Stimulated activated CD4-positive, alpha-beta T cell treated with anti-CD3 and anti-CD28 coated beads, Interleukin-15, amount 100 ng/mL, for 1 hour (primary cell): ENCODE results near the gene GOLGA8J.
"Not testable (repeated sequence)": the region's sequence is repeated elsewhere in the genome, so short reads cannot be mapped to it uniquely, and the experiment has no call there.

Source experiments
- DNase-seq, 2 donors: peaks; one replicate each; pipeline ENCODE4 v3.0.0-alpha.2; 2020; ENCODE audit warnings: low read depth in 1 of 2, low spot score in 1 of 2

Gene GOLGA8J

GRCh38 chr15:30082655-30083054, at the start of gene GOLGA8J:
Gene GOLGA8J (plus strand): TSS chr15:30082955. CDS start chr15:30083053, 98 bp downstream.
- DNase-seq, result not testable (repeated sequence)

GRCh38 chr15:30033211-30033610, 49.5 kb upstream of the GOLGA8J start:
- DNase-seq, result no peak

GRCh38 chr15:30033763-30034162, 49.0 kb upstream of the GOLGA8J start:
- DNase-seq, result no peak

- DNase-seq, result no peak
These were observed 46.6 kb upstream of the GOLGA8J start for GRCh38 chr15:30036036-30036703.

GRCh38 chr15:30038667-30039523, 43.9 kb upstream of the GOLGA8J start:
- DNase-seq, result no peak

GRCh38 chr15:30041868-30042267, 40.9 kb upstream of the GOLGA8J start:
- DNase-seq, result no peak

GRCh38 chr15:30042556-30042955, 40.2 kb upstream of the GOLGA8J start:
- no peak for DNase-seq

- DNase-seq, result no peak
These were observed 39.5 kb upstream of the GOLGA8J start for GRCh38 chr15:30043211-30043655.

GRCh38 chr15:30044377-30044776, 38.4 kb upstream of the GOLGA8J start:
- DNase-seq, result no peak

- not testable (repeated sequence) for DNase-seq
These were observed 37.9 kb upstream of the GOLGA8J start for GRCh38 chr15:30044826-30045225.

GRCh38 chr15:30045248-30046041, 37.3 kb upstream of the GOLGA8J start:
- not testable (repeated sequence) for DNase-seq

- DNase-seq, result no peak
These were observed 36.3 kb upstream of the GOLGA8J start for GRCh38 chr15:30046430-30046829.

GRCh38 chr15:30055604-30056003, 27.2 kb upstream of the GOLGA8J start:
- no peak for DNase-seq

- DNase-seq, result no peak
These were observed 26.6 kb upstream of the GOLGA8J start for GRCh38 chr15:30056166-30056565.

GRCh38 chr15:30059771-30060170, 23.0 kb upstream of the GOLGA8J start:
- DNase-seq, result no peak

GRCh38 chr15:30062881-30063280, 19.9 kb upstream of the GOLGA8J start:
- DNase-seq, result no peak

GRCh38 chr15:30063835-30064546, 18.8 kb upstream of the GOLGA8J start:
- DNase-seq, result no peak

- no peak for DNase-seq
These were observed 17.5 kb upstream of the GOLGA8J start for GRCh38 chr15:30065025-30065801.

- DNase-seq, result no peak
These were observed 14.4 kb upstream of the GOLGA8J start for GRCh38 chr15:30068326-30068725.

- no peak for DNase-seq
These were observed 10.1 kb upstream of the GOLGA8J start for GRCh38 chr15:30072630-30073029.
